ENCODE data around the gene CTSK.
"Not testable (repeated sequence)": the region's sequence is repeated elsewhere in the genome, so short reads cannot be mapped to it uniquely, and the experiment has no call there.

Gene CTSK

GRCh38 chr1:150805899-150806298, 2.2 kb downstream of the CTSK start:
- no peak for DNase-seq

GRCh38 chr1:150804671-150805070, 3.4 kb downstream of the CTSK start:
- no peak for DNase-seq

- DNase-seq: no peak
Observed at GRCh38 chr1:150799089-150799488, 9.0 kb downstream of the CTSK start.

- no peak for DNase-seq
Observed at GRCh38 chr1:150798525-150798924, 9.5 kb downstream of the CTSK start.

GRCh38 chr1:150796374-150796773, 11.7 kb downstream of the CTSK start:
- no peak for DNase-seq

- DNase-seq: not testable (repeated sequence)
Observed at GRCh38 chr1:150793778-150794177, 14.3 kb downstream of the CTSK start.

GRCh38 chr1:150793221-150793620, 14.8 kb downstream of the CTSK start:
- DNase-seq: peak; percentile 71

- DNase-seq: peak; percentile 84
Observed at GRCh38 chr1:150791585-150791984, 16.5 kb downstream of the CTSK start.

GRCh38 chr1:150789396-150789795, 18.7 kb downstream of the CTSK start:
- DNase-seq: peak; percentile 76

GRCh38 chr1:150788946-150789345, 19.1 kb downstream of the CTSK start:
- no peak for DNase-seq

GRCh38 chr1:150787455-150787854, 20.6 kb downstream of the CTSK start:
- DNase-seq: no peak

GRCh38 chr1:150780510-150780909, 27.6 kb downstream of the CTSK start:
- peak; percentile 62 for DNase-seq

GRCh38 chr1:150778409-150778808, 29.7 kb downstream of the CTSK start:
- DNase-seq: no peak

- DNase-seq: no peak
Observed at GRCh38 chr1:150777544-150777943, 30.5 kb downstream of the CTSK start.

- DNase-seq: not testable (repeated sequence)
Observed at GRCh38 chr1:150775931-150776505, 32.0 kb downstream of the CTSK start.

- peak; percentile 43 for DNase-seq
Observed at GRCh38 chr1:150775276-150775675, 32.8 kb downstream of the CTSK start.

- DNase-seq: no peak
Observed at GRCh38 chr1:150772326-150772725, 35.7 kb downstream of the CTSK start.

- DNase-seq: not testable (repeated sequence)
Observed at GRCh38 chr1:150767704-150768103, 40.4 kb downstream of the CTSK start.

GRCh38 chr1:150765977-150766301, 42.1 kb downstream of the CTSK start:
- DNase-seq: not testable (repeated sequence)

- DNase-seq: peak; percentile 97
Observed at GRCh38 chr1:150765296-150765976, 42.6 kb downstream of the CTSK start, which contains the start of gene CTSS. Gene CTSS (minus strand): TSS chr1:150765778. CDS start chr1:150764763, 1,015 bp downstream.

GRCh38 chr1:150764617-150765101, 43.4 kb downstream of the CTSK start:
- DNase-seq: peak; percentile 89

GRCh38 chr1:150763018-150763417, 45.0 kb downstream of the CTSK start:
- DNase-seq: no peak

GRCh38 chr1:150762552-150762951, 45.5 kb downstream of the CTSK start:
- DNase-seq: no peak

- DNase-seq: peak; percentile 80
Observed at GRCh38 chr1:150761801-150762200, 46.3 kb downstream of the CTSK start.

- peak; percentile 73 for DNase-seq
Observed at GRCh38 chr1:150760013-150760412, 48.0 kb downstream of the CTSK start.
